ENCODE data around the gene ATF6.

Gene ATF6

DNA sequence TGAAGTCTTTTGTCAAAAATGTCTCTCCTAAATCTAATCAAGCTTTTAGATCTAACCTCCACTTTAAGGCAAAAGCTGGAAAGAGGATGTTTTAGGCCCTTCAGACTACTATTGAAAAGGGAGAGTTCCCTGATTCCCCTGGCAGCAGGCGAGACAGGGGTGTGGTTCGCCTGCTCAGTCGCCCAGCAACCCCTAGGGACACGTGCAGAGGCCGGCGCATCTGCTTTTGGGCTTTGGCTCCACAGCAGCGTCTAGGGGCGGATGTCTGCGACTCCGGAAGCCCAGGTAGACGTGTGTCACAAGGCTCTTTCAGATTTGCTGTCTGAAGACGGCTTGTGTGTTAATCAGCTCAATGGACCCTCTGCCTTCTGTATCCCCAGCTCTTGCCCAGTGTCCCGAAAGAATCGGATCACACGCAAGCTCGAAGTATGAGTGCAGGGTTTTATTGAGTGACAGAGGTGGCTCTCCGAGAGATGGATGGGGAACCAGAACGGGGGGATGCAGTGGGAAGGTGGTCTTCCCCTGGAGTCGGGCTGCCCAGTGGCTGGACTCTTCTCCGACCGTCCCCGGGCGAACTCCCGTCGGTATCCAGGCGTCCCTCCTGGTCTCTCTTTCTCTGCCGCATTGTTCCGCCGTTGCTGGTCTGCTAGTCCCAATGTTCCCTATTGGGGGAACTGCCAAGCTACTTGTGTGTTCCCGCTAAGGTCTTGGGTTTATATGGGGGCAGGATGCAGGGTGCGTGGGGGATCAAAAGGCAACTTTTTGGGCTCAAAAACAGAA is 212.1 kb downstream of the ATF6 start:
- DNase-seq, result no peak

DNA sequence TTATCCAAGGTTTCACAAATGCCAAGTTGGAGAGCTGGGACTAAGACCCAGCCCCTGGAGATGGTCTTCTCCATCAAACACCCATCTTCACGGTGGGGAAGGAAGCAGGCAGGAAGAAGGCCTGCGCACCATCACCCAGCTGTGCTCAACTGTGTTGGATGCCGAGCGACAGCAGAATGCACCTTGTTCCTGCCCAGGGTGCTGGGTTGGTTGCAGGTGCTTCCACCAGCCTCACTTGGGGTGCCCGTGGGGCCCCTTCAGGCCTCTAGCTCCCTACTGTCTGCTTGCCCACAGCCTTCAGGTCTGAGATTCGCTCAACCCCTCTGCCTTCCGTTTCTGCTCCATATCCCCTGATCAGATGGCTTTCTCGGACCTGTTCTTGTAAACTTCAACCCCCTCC is 215.0 kb downstream of the ATF6 start:
- no peak for DNase-seq

DNA sequence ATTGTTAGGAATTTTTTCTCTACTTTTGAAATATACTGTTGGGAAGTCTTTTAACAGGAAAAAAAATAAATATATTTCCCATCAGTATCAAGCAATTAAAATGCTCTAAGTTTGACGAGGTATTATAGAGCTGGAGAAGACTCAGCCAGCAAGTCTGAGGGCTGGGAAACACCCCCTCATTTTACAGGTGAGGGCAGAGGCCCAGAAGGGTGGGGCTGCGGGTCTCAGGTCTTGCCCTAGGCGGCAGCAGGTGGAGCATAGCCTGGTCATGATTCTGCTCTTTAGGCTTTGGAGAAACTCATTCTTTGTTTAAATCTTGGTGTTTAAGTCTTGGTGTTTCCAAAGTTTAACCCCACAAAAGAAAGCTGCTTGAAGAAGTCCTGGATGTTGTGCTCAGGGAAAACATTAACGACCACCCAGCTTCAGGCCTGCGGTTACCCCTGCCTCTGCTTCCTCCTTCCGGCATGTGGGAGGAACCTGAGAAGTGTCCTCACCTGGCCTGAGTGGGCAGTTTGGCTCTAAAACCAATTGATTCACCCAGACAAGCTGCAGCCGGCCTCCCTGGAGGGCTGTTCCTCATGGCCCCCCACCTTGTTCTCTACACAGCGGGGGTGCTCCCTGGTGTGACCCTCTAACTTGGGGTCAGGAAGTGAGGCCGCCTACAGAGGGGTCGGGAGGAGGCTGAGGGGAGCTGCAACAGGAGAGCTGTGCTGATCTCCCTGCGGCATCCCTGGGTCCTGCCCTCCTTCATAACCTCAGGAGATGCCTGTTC is 215.8 kb downstream of the ATF6 start:
- DNase-seq, result no peak

DNA sequence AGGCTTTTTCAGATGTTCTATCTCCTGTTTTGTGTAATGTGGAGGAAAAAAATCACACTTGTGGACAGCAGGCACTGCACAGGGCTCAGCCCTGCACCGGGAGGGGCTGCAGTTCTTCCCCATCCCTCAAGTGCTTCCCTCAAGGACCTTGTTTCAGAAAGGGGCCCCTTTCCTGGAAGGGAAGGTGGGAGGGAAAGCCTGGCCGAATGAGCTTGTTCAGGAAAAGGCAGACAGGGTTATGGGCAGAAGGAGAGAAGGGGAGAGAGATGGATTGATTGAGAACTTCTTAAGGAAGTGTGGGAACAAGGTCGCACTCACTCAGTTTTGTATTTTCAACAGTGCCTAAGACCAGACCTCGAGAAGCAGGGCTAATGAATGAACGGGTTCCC is 216.4 kb downstream of the ATF6 start:
- no peak for DNase-seq

DNA sequence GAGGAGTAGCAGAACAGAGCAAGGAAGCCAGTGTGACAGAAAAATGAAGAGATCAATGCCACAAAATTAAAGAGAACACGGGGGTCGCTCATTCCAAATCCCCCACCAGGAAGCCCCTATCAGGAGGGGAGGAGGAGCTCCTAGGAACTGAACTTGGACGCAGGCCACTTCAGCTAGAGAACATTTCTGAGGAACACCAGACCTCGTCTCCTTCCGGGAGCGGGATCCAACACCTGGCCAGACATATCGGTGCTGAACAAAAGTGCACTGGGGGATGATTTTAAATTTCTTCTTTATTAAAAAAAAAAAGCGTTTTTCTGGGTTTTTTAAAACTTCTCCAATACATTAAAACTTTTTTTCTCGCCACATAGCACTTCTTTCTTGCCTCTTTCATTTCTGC is 216.8 kb downstream of the ATF6 start:
- DNase-seq, result no peak

DNA sequence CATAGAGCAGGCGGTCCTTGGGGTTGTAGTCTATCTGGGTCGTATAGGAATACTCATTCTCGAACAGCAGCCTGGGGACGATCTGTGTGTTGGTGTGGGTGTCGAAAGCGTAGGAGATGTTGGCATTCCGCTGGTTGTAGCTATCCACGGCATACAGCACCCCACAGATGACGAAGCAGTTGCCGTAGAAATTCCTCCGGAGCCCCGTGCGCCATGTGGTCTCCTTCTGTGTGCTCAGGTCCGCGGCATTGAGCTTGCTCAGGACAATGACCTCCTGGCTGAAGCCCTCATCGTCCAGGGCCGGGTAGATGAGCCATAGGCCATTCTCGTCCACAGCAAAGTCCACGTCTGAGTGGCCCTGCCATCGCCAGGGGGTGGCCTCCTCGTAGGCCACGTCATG is 217.6 kb downstream of the ATF6 start:
- DNase-seq, result no peak

DNA sequence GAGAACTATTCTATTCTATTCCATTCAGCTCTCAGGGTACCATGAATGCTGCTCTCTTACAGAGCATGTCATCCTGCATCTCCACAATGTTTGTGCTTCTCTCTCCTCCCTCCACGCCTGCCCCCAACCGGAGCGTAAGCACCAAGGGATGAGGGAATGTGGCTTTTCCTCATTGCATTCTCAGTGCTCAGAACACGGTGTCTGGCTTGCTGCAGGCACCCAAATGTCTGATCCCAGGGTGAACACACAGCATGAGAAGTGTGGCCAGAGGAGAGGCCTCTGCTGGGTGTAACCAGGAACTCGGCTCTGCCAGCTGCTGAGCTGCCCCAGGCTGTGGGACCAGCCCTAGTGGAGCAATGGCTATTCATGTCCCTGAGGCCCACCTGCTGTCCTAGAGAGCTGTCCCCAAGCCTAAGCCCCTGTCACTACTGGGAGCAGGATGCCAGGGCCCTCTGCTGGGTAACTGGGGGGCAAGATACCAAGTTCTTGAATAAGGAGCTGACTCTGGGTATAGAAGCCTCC is 219.2 kb downstream of the ATF6 start:
- no peak for DNase-seq

DNA sequence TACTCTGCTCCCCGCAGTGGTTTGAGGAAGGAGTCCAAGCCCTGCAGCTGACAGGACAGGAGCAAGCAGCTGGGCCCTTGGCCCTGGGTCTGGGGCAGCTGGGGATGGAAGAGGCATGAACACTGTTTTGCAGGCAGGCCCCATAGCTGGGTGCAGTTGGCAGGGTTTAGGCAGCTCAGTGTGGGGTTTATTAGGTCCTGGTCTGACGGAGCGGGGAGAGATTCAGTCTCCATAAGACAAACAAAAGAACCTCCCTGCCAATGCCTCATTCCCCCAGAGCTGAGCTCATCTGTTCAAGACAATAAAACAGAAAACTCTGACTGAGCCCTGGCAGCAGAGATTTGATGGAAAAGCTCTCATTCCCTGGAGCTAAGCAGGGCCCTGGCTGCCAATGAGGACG is 220.2 kb downstream of the ATF6 start:
- no peak for DNase-seq

DNA sequence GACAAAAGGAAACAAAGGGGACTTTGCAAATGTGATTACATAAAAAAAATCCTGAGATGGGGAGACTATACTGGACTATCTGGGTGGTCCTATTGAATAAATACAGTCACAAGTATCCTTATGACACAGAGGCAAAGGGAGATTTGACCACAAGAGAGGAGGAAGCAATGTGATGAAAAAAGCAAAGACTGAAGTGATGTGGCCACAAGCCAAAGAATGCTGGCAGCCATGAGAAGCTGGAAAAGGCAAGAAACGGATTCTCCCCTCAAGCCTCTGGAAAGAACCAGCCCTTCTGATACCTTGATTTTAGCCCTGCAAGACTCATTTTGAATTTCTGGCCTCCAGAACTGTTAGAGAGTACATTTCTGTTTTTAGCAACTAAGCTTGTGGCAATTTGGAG is 221.2 kb downstream of the ATF6 start:
- no peak for DNase-seq

DNA sequence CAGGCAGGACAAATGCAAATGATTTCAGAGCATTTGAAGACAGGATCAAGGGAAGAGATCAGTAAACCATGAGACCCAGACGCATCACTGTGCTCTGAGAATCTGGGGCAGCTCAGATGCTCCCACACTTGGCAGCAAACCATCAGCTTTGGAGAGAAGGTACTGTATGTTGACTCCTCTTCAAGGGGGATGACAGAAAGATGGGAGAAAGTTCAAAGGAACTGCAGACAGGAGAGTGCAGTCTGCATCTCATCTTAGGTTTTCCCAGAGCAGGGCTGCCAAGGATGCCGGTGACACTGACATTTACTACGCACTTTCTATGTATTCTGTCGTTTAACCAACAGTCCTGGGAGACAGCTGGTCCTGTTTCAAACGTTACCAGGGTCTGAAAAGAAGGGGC is 221.8 kb downstream of the ATF6 start:
- no peak for DNase-seq

DNA sequence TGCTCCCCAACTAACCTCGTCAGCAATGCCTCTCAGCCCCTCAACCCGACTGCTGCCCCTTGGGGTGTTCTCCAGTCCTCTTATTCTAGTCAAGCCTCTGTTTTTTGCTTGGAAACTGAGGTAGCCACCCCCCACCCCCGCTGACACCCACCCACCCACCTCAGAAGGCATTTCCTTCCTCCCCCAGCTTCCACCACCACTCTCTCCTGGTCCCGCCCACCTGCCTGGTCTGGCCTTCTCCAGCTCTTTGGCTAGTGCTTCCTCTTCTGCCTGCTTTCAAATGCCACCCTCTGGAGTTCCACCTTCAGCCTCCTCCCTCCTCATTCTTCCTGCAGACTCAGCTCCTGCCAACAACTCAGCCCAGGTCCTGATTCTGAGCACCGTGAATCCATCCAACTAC is 222.3 kb downstream of the ATF6 start:
- DNase-seq, result no peak

DNA sequence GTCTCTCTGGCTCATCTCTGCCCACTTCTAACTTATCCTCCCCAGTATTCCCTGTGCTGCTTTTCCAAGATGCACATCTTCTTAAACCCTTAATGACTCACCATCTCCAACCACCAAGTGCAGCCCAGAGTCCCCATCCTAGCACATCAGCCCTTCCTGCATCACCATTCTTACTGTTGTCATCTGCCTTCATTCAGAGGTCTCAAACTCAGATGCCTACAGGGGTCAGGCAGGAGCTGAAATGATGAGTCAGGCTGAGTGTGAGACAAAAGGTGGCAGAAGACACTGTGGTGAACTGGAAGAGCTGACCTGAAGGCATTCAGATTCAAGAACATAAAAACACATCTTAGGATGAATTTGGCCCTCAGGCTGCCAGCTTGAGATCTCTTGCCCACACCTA is 223.0 kb downstream of the ATF6 start:
- peak; percentile 68 for DNase-seq

DNA sequence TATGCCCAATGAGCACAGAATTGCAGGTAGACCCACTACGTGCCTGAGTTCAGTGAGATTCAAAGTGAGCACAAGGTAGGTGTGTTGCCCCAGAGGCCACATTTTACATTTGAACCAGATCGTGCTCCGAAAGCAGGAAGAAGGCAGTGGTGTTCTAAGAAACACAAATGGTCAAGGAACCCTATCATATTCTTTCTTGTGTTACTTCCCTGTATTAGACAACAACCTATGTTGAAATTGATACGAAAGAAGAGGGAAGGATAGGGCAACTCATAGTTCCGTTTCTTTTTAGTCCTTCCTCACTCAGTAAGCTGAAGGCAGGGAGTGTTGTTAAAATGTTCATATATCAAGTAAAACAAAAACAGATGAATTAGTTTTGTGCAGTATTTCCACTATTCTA is 223.7 kb downstream of the ATF6 start:
- DNase-seq, result no peak

DNA sequence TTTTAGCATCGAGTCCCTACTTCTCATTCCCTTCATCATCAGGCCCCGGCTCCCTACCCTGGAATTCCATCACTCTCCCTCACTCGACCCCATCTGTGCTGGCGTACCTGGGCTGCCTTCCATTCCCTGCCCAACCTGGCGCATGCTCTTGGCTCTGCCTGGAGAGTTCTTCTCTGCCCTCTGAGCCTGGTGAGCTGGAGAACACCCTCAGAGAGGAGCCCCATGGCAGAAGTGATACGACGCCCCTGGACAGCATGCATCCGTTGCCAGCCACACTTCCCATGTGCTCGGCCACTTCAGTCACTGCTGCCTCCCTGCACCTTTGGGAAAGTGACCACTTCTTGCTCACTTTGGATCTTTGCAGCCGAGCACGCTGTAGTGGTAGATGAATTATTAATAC is 227.5 kb downstream of the ATF6 start:
- no peak for DNase-seq

DNA sequence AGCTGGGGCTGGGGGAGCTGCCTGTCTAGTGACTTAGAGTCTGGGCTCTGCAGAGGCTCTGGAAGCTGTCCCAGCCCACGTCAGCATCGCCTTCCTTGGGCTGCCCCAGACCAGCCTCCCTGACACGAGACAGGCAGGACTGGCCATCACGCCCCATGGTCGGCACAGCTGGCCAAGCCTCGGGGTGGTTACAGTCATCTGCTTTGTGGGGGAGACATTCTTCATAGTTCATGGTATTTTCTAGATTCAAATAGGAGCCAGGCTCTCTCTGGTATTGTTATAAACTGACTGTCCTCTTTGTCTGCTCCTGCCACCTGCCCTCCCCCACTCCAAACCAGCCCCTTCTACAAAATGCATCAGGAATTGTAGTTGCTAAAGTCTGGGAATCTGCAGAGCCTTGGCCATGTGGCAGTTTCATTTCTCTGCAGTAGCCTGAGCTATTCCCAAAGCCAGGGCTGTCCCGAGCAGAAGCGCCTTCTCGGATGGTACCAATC is 228.1 kb downstream of the ATF6 start:
- no peak for DNase-seq

DNA sequence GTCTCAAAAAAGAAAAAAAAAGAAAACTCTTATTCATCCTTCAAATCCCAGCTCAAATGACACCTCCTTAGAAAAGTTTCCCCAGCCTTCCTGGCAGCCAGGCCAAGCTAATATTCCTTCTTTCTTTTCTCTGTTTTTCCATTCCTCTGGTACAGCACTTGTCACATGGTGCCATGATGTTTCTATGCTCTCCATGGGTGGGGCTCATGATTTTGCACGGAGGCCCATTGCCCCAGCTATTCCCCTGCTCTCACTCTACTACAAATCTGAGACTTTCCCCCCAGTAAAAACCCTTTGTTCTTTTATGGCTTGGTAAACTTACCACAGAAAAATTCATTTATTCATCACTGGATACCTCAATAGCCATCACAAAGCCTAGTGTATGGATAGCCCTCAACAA is 231.0 kb downstream of the ATF6 start:
- DNase-seq, result no peak

DNA sequence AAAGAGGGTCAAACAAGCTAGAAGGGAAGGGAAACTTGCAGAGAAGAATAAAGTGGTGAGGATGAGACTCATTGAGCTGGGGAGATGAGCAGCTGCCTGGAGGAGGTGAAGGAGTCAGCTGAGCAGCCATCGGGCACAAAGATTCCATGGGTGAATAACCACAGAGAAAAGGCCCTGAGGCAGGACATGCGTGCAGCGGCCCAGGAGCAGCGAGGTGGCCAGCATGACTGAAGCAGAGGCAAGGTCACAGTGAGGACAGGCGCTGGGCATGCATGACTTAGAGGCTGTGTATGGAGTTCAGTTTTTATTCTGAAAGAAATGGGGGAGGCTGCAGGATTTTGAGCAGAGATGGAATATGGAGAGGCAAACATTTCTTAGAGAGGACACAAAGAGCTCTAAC is 232.7 kb downstream of the ATF6 start:
- no peak for DNase-seq

DNA sequence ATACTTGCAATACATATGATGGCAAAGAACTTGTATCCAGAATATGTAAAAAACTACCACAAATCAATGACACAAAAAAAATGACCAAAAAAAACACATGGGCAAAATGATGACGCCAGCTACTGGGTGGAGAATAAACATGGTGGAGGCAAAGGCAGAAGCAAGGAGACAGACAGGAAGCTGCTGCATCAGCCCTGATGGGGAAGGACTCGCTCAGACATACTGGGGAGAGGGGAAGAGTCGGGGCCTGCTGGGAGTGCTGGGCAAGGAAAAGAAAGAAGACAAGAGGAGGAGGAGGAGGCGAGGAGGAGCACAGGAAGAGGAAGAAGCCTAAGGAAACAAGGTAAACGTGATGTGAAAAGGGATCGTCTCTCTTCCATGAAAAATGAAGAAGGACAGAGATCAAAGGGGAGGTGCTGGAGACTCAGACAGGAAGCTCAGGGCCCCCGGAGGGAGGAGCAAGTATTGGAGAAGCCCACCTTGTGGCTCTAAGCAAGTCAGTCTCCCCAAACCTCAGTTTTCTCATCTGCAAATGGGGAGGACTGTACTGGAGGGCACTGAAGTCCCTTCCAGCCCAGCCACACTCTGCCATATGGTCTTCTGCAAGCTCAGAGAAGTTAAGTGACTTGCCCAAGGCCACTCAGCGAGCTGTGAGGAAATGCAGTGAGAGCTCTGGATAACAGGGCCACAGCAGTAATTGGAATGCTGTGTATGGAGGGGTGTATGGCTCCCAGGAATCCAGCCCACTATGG is 233.4 kb downstream of the ATF6 start:
- DNase-seq, result no peak

DNA sequence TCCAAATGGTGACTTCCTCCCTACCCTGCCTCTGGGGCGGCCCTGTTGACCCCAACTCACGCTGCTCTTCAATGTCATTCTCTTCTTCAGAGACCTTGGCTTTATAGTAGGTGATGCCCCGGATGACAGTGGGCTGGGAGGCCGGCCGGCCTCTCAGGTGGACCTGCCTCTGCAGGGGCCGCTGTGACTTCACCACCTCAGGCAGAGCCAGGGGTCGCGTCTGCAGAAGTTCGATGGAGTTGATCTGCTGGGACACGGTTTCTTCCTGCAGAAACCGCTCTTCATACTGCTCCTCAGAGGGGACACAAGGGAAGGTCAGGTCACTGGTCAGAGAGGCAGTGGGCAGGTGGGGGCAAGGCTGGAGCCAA is 233.9 kb downstream of the ATF6 start:
- no peak for DNase-seq

DNA sequence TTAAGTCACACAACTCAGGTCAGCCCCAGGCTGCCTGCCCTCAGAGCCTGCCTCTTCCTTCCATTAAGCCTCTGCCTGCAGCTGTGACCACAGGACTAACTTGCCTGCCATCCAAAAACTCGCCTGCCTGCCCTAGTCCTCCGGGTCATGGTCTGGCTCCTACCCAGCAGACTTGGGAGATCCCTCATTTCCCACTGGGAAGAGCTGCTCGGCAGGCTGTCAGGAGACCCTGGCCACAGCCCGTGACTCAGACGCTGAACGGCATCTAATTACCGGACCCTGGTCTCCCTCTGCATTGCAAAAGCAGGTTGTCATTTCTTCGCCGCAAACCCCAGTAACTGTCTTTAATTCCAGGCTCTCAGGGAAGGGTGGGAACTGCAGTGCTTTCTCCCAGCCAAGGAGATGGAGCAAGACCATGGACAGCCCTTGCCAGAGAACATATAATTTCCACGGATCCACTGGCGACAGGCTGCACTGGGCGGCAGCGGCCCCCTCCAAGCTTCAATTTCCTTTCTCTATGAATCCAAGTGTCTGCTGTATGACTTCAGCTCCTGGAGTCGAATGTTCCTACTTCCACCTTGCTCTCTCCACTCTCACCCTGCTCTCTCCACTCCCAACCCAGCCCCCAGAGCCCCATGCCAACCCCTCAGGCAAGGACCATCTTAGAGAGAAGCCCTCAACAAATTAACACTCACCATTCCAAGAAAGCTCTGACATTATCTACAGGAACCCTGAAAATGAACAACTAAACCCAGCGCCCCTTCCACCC is 237.1 kb downstream of the ATF6 start:
- peak; percentile 96 for DNase-seq

DNA sequence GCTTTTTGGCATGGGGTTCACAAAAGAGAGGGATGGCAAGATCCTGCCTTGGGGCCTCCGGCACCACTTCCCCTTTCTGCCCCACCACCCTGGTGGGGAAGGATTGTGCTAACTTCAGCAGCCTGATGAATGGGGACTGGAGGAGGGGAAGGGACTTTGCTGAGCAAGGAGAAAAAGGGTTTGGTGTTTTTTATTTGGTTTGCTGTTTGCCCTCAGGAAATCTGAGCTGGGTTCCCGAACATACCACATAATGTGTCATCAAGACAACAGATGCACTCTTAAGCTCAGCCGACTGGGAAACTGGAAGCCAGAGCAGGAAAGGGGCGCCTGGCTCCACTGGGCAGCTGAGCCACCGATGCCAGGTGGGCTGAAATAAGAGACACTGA is 237.7 kb downstream of the ATF6 start:
- peak; percentile 83 for DNase-seq

DNA sequence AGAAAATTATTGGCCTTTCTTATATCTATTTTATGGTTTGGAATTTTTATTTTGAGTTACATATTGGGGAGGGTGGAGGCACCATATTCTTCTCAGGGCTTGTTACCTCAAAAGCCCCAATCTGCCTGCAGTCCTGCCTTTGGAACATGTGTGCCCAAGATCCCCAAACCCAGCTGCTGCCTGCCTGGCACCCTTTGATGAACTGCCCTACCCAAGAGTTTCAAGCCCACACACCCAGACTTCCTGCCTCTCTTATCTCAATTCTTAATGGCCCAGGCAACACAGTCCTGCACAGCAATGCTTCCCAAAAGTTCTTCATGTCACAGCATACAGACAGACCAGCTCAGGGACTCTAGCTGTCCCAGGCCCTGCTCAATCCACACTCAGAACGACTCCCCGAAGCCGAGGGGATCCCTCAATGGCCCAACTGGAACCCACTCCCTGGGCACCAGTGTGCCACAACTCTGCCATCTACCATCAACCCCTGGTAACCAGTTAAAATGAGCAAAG is 238.4 kb downstream of the ATF6 start:
- DNase-seq, result no peak

DNA sequence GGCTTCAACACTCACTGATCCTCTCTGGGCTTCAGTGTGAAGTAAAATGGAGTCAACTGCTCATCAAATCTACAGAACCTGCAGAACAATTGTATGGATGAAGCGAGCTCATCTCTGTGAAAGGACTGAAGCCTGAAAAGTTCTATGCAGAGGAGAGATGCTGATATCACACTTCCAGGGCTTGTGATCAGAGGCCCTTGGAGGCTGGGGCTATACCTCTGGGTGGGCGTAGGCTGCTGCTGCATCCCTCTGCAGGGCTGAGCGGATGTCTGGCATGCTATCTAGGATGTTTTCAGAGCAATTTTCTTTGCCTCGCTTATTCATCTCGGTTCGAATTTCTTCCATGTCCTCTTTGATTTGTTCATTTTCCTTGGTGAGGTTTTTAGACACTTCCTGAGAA is 240.0 kb downstream of the ATF6 start:
- DNase-seq, result no peak
